GM12892 (cell line): ENCODE results near the gene ABCC12.

Experiments
- POLR2A ChIP-seq: IDR thresholded peaks from 2 replicates; pipeline ENCODE4 v1.6.1; 2011; ENCODE audit warnings: low read depth, low read length, control low read depth
- TAF1 ChIP-seq: IDR thresholded peaks from 2 replicates; pipeline ENCODE4 v1.6.1; 2011; ENCODE audit warnings: low read depth, mild to moderate bottlenecking, control low read depth, low read length, borderline replicate concordance

GRCh38 chr16:48136547-48137360 is 19.0 kb downstream of the ABCC12 start:
- TF ChIP-seq POLR2A (no peak), TAF1 (no peak)
